SH-SY5Y (cell line): ENCODE measurements around the gene DST.

Experiments used
- GATA2 ChIP-seq: IDR thresholded peaks from 2 replicates; pipeline ENCODE4 v1.6.1; 2011; ENCODE audit warnings: mild to moderate bottlenecking, low read depth, low read length
- GATA3 ChIP-seq: IDR thresholded peaks from 2 replicates; pipeline ENCODE4 v1.6.1; 2011; ENCODE audit warnings: low read depth, mild to moderate bottlenecking, low read length, moderate library complexity

DNA sequence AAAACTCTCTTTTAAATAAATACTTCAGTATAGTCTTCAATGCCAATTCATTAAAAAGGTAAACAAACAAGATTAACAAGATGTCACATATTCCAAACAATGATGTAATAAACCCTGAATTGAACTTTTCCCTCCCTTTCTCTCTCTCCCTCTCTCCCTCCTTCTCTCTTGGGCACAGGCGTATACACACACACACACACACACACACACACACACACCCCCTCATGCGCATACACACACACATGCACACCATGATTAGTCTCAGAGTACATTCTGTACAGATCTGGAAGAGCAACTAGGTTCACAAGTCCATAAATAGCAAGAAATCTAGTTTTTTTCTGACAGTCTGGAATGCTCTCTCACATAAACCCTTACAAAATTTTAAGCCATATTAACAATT, 128.3 kb downstream of the DST start:
- TF ChIP-seq GATA2, result no peak
- TF ChIP-seq GATA3, result no peak
